Adrenal gland (tissue), 5 donors: ENCODE results near the gene TUBB4A.

Experiments used
- CTCF ChIP-seq, 6 experiments: fragments of 450-650 bp in 4 of 6; fragments of 200-600 bp in 2 of 6; sonication (generic) in 1 of 6; IDR thresholded peaks; 1 replicate in 5 of 6; 2 replicates in 1 of 6; pipeline versions ENCODE4 v1.5.1 to v1.8.0; 2016 to 2021; ENCODE audit warnings: antibody characterized with exemption in 6 of 6, mild to moderate bottlenecking in 2 of 6, moderate library complexity in 1 of 6
- POLR2A ChIP-seq, 2 donors: fragments of 450-650 bp; IDR thresholded peaks; one replicate each; pipeline ENCODE4 v1.6.1; 2017; ENCODE audit warnings: antibody characterized with exemption in 2 of 2, mild to moderate bottlenecking in 2 of 2, moderate library complexity in 1 of 2
- donor health status: DM: no; HTN: no; CAD: no.

- TF ChIP-seq CTCF (IDR thresholded peaks at IDR 0.05) = no peak
- TF ChIP-seq POLR2A (IDR thresholded peaks at IDR 0.05) = no peak
Observed at GRCh38 chr19:6534451-6535093, 32.5 kb upstream of the TUBB4A start.
